K562 (cell line): ENCODE measurements around the gene HDGFL2. TPM values are rescaled to one million over a fixed set of nuclear protein-coding genes. Genes with fewer than 3 reads are reported as not detected.
A peak's percentile ranks its signal among the peaks of the same experiment; 100 is the strongest.

ENCODE experiments used
- ATAC-seq: fragments of 200-7000 bp; cut with Tn5 transposase; 3 replicates; pipeline ENCODE4 v1.9.1; 2020; ENCODE audit warnings: moderate library complexity
- BruUV-seq: library from RNA; stranded (reverse); fragments of 400-500 nt; replicated peaks from 2 replicates; lab custom pipeline; 2021; lab: Mats Ljungman, UMichigan
- CTCF ChIA-PET: fragments of 300-600 bp; formaldehyde crosslinking; extraction: SDS; loops from one replicate; lab custom pipeline; 2021; ENCODE audit warnings: low intra/inter-chr PET ratio; lab: Yijun Ruan, JAX
- POLR2A ChIA-PET: fragments of 300-600, 350-650 bp; sonication (Branson Sonifier 250); formaldehyde crosslinking; extraction: SDS; loops from one replicate; lab custom pipeline; 2021; ENCODE audit warnings: antibody characterized with exemption, inconsistent platforms; lab: Yijun Ruan, JAX
- DNase-seq, 4 experiments: peaks; one replicate each; pipeline versions ENCODE4 v3.0.0 to v3.0.0-alpha.2; 2011 to 2018; ENCODE audit warnings: low spot score in 3 of 4, mixed read lengths in 3 of 4; ENCODE audit errors: extremely low read depth in 1 of 4
- FAIRE-seq: peaks from 2 replicates; lab custom pipeline; 2011; peaks lifted over from hg19 to GRCh38; lab: Jason Lieb, UNC
- H2AFZ ChIP-seq: 2 replicates; pipeline ENCODE4 v1.6.0; 2011; ENCODE audit warnings: low read depth, low read length, control low read depth, inconsistent platforms
- H3K27ac ChIP-seq: fragments of 200-600 bp; 3 replicates; pipeline ENCODE4 v1.8.0; 2011; ENCODE audit warnings: low read depth, mild to moderate bottlenecking, control low read depth, inconsistent platforms, low read length, moderate library complexity, mixed read lengths; ENCODE audit errors: extremely low read depth
- H3K27me3 ChIP-seq, 2 experiments: fragments of 300-600 bp in 1 of 2; 2 replicates in 1 of 2; 3 replicates in 1 of 2; pipeline versions ENCODE4 v1.6.0 to v1.8.0; 2011; ENCODE audit warnings: inconsistent platforms in 2 of 2, low read length in 2 of 2, mild to moderate bottlenecking in 1 of 2, mixed read lengths in 1 of 2, moderate library complexity in 1 of 2; ENCODE audit not compliant: control insufficient read depth in 2 of 2, insufficient read depth in 2 of 2
- H3K36me3 ChIP-seq: fragments of 300-600 bp; 3 replicates; pipeline ENCODE4 v1.8.0; 2011; ENCODE audit warnings: mild to moderate bottlenecking, low read length, inconsistent platforms; ENCODE audit not compliant: control insufficient read depth, insufficient read depth
- H3K4me1 ChIP-seq, 2 experiments: fragments of 200-600 bp in 1 of 2; replicated peaks in 1 of 2; 2 replicates in 1 of 2; 3 replicates in 1 of 2; pipeline versions ENCODE4 v1.5.1 to v1.8.0; 2011; ENCODE audit warnings: inconsistent platforms in 2 of 2, low read length in 2 of 2, mild to moderate bottlenecking in 1 of 2, mixed read lengths in 1 of 2, moderate library complexity in 1 of 2; ENCODE audit not compliant: control insufficient read depth in 2 of 2, insufficient read depth in 2 of 2
- H3K4me2 ChIP-seq: 2 replicates; pipeline ENCODE4 v1.6.1; 2011; ENCODE audit warnings: low read length, control low read depth, inconsistent platforms, mixed read lengths; ENCODE audit not compliant: insufficient read depth
- H3K4me3 ChIP-seq: fragments of 200-600 bp; sonication (generic), shearing (Covaris generic); 2 replicates; pipeline ENCODE4 v1.5.1; 2016; ENCODE audit warnings: control low read depth, inconsistent platforms
- H3K79me2 ChIP-seq: fragments of 200-600 bp; 3 replicates; pipeline ENCODE4 v1.8.0; 2011; ENCODE audit warnings: low read length, inconsistent platforms; ENCODE audit not compliant: control insufficient read depth, insufficient read depth
- H3K9ac ChIP-seq, 2 experiments: 2 replicates each; pipeline versions ENCODE4 v1.6.0 to v1.6.1; 2011; ENCODE audit warnings: low read depth in 2 of 2, low read length in 2 of 2, control low read depth in 1 of 2, inconsistent platforms in 1 of 2, mild to moderate bottlenecking in 1 of 2, mixed read lengths in 1 of 2; ENCODE audit not compliant: insufficient read depth in 1 of 2
- H3K9me1 ChIP-seq: one replicate; pipeline ENCODE4 v1.6.0; 2011; ENCODE audit warnings: inconsistent platforms, mild to moderate bottlenecking, low read length, moderate library complexity; ENCODE audit not compliant: control insufficient read depth, insufficient read depth
- H3K9me3 ChIP-seq: replicated peaks from 2 replicates; pipeline ENCODE4 v1.5.1; 2011; ENCODE audit warnings: low read depth, low read length, inconsistent platforms; ENCODE audit not compliant: control insufficient read depth, insufficient read depth
- H4K20me1 ChIP-seq: replicated peaks from 2 replicates; pipeline ENCODE4 v1.6.1; 2011; ENCODE audit warnings: low read length, inconsistent platforms, mixed read lengths; ENCODE audit not compliant: control insufficient read depth, insufficient read depth
- CHD2 ChIP-seq: IDR thresholded peaks from 2 replicates; pipeline ENCODE4 v1.6.1; 2011; ENCODE audit warnings: low read depth, low read length
- NR2C1 ChIP-seq, 2 experiments: fragments of 450-650 bp; IDR thresholded peaks; 2 replicates each; pipeline ENCODE4 v1.6.1; 2017; ENCODE audit warnings: mild to moderate bottlenecking in 2 of 2, antibody characterized with exemption in 1 of 2, inconsistent platforms in 1 of 2, missing compliant biosample characterization in 1 of 2, missing genetic modification characterization in 1 of 2
- PML ChIP-seq: IDR thresholded peaks from 2 replicates; pipeline ENCODE4 v1.6.1; 2012; ENCODE audit warnings: low read length, inconsistent platforms
- POLR2G ChIP-seq: fragments of 200-400 bp; formaldehyde crosslinking; IDR thresholded peaks from 2 replicates; pipeline ENCODE4 v1.6.1; 2017; ENCODE audit warnings: low read depth, mild to moderate bottlenecking, antibody characterized with exemption, low read length, moderate library complexity
- RFX1 ChIP-seq: fragments of 450-650 bp; IDR thresholded peaks from 2 replicates; pipeline ENCODE4 v1.6.1; 2016; ENCODE audit warnings: mild to moderate bottlenecking, moderate library complexity
- SRSF7 ChIP-seq: fragments of 200-400 bp; formaldehyde crosslinking; optimal IDR thresholded peaks from 2 replicates; pipeline ENCODE3; 2017; ENCODE audit warnings: mild to moderate bottlenecking, low read depth, low read length
- ZFX ChIP-seq: sonication (generic); formaldehyde crosslinking; IDR thresholded peaks from 2 replicates; pipeline ENCODE4 v1.8.0; 2022; ENCODE audit warnings: mild to moderate bottlenecking, missing genetic modification reagents, moderate library complexity
- ZNF395 ChIP-seq: fragments of 200-800 bp; sonication (Bioruptor generic); IDR thresholded peaks from 2 replicates; pipeline ENCODE4 v1.6.1; 2017; ENCODE audit warnings: missing genetic modification characterization, missing compliant biosample characterization
- ZNF75A ChIP-seq: fragments of 450-650 bp; formaldehyde crosslinking; IDR thresholded peaks from 2 replicates; pipeline ENCODE4 v1.4.0; 2020; ENCODE audit warnings: mild to moderate bottlenecking
- WGBS: fragments of 100-300 bp; shearing (Covaris generic); methylation state at CpG from one replicate; pipeline ENCODE4 v1.1.6; 2016; ENCODE audit warnings: low coverage, mixed read lengths; ENCODE audit not compliant: insufficient coverage; ENCODE audit errors: missing lambda C conversion rate; 5-methylcytosine and 5-hydroxymethylcytosine counted together
- in situ Hi-C: fragments of 300-500 bp; cut with MboI; formaldehyde crosslinking; loops from 4 replicates; pipeline ENCODE4 v1.15.0; 2018; ENCODE audit warnings: inconsistent platforms, mixed read lengths
- intact Hi-C: fragments of 100-400 bp; cut with micrococcal nuclease; formaldehyde crosslinking; loops from 2 replicates; pipeline ENCODE4 v1.14.2; 2022
- polyA plus RNA-seq, 8 experiments: library from polyadenylated mRNA; depleted of rRNA in 4 of 8; stranded (reverse) in 5 of 8; unstranded in 3 of 8; fragments of >200 nt; fragmentation: Nextera tagmentation in 2 of 8; fragmentation: Illumina TruSeq in 1 of 8; extraction: Ambion mirVana in 2 of 8; extraction: Trizol in 1 of 8; gene quantifications; 2 replicates each; pipeline versions ENCODE4 v1.2.1 to v1.2.3, GENCODE V29; 2011 to 2014; ENCODE audit warnings: inconsistent platforms in 1 of 8, missing spikeins in 1 of 8
- total RNA-seq, 7 experiments: library from RNA; depleted of rRNA in 6 of 7; stranded (reverse); fragments of >200 nt in 6 of 7; fragmentation: Illumina TruSeq in 2 of 7; extraction: Trizol in 2 of 7; gene quantifications; 2 replicates each; pipeline versions ENCODE4 v1.2.1 to v1.2.3, GENCODE V29; 2011 to 2021; ENCODE audit warnings: low replicate concordance in 1 of 7

HDGFL2 gene
- total and polyA plus RNA-seq, 9 of the 15 experiments (the other 6 are each of a cell fraction or from before 2014, with no cell fraction given) = 0.13 to 61.7 (median 16.0) TPM

GRCh38 chr19:4442819-4443146, 29.3 kb upstream of the HDGFL2 start:
- H3K27ac ChIP-seq = no peak overlapping the region
- TF ChIP-seq POLR2G (peak; percentile 52), PML (0 out of 2 replicates have a peak, but pooled peaks have one; percentile 12), ZFX (CRISPR knock-in tag) (no peak), ZNF75A (CRISPR knock-in tag) (no peak), CHD2 (no peak), ZNF395 (CRISPR knock-in tag) (no peak), NR2C1 (IDR thresholded peaks at IDR 0.05) (no peak), NR2C1 (tag; IDR thresholded peaks at IDR 0.05) (no peak), RFX1 (no peak), SRSF7 (no peak)
- CTCF ChIA-PET = no interaction called here
- no peaks in the 10 kb centered on the region; the same call in 1 of the 2 replicates for H4K20me1 ChIP-seq
- no peak overlapping the region for H2AFZ ChIP-seq
- no peaks in the 10 kb centered on the region for H3K27me3 ChIP-seq
- no TSS peak for BruUV-seq
- no peak overlapping the region for H3K4me3 ChIP-seq
- H3K9me1 ChIP-seq = no peaks in the 10 kb centered on the region
- H3K4me2 ChIP-seq = no peak overlapping the region
- H3K9me3 ChIP-seq = no peaks in the 10 kb centered on the region
- intact Hi-C loops (no loop called here), in situ Hi-C loops (no loop called here)
- H3K4me1 ChIP-seq = peaks cover 0 to 54% of the 10 kb centered on the region in 2 experiments; a peak in 3 of 5 replicates
- DNase-seq (no peak), FAIRE-seq (no peak), ATAC-seq (peak; percentile 4; the same call in 2 of the 3 replicates)
- POLR2A ChIA-PET = interaction anchor here (0.5 to 7.4 kb wide), 2 partner anchors 13 to 858 kb away, joined by 3 to 60 read pairs; partner anchors contain the start of gene GIPC3
- no peaks in the 10 kb centered on the region for H3K79me2 ChIP-seq
- no peak overlapping the region; a peak in 1 of 4 replicates for H3K9ac ChIP-seq
- peaks cover 86% of the 10 kb centered on the region; the same call in 2 of the 3 replicates for H3K36me3 ChIP-seq
- WGBS = 87% methylated on average over 8 of the region's 10 CpGs
